Retina (tissue), 1 donor: ENCODE results near the gene FAR1.
"Not testable (repeated sequence)": the region's sequence is repeated elsewhere in the genome, so short reads cannot be mapped to it uniquely, and the experiment has no call there.

ENCODE experiments used
- DNase-seq: peaks from one replicate; pipeline ENCODE4 v3.0.0-alpha.2; 2016

FAR1 gene

GRCh38 chr11:13713982-13714381 lies 45.5 kb downstream of the FAR1 start:
- DNase-seq: no peak

- DNase-seq: no peak
Observed at GRCh38 chr11:13717331-13717730, 48.9 kb downstream of the FAR1 start.

GRCh38 chr11:13718394-13718793 lies 49.9 kb downstream of the FAR1 start:
- DNase-seq: no peak

GRCh38 chr11:13720940-13721339 lies 52.5 kb downstream of the FAR1 start:
- DNase-seq: no peak

- DNase-seq: no peak
Observed at GRCh38 chr11:13721760-13722159, 53.3 kb downstream of the FAR1 start.

- no peak for DNase-seq
Observed at GRCh38 chr11:13726456-13726855, 58.0 kb downstream of the FAR1 start.

GRCh38 chr11:13728076-13728475 lies 59.6 kb downstream of the FAR1 start:
- DNase-seq: no peak

GRCh38 chr11:13734530-13734929 lies 66.1 kb downstream of the FAR1 start:
- no peak for DNase-seq

- no peak for DNase-seq
Observed at GRCh38 chr11:13745165-13745564, 76.7 kb downstream of the FAR1 start.

- not testable (repeated sequence) for DNase-seq
Observed at GRCh38 chr11:13753316-13753715, 84.8 kb downstream of the FAR1 start.

GRCh38 chr11:13759050-13759449 lies 90.6 kb downstream of the FAR1 start:
- no peak for DNase-seq

GRCh38 chr11:13760115-13760514 lies 91.6 kb downstream of the FAR1 start:
- DNase-seq: no peak

GRCh38 chr11:13761250-13761649 lies 92.8 kb downstream of the FAR1 start:
- DNase-seq: no peak

GRCh38 chr11:13761716-13762115 lies 93.2 kb downstream of the FAR1 start:
- no peak for DNase-seq

- DNase-seq: no peak
Observed at GRCh38 chr11:13762718-13763117, 94.2 kb downstream of the FAR1 start.

- no peak for DNase-seq
Observed at GRCh38 chr11:13763341-13763740, 94.9 kb downstream of the FAR1 start.

- DNase-seq: no peak
Observed at GRCh38 chr11:13765886-13766285, 97.4 kb downstream of the FAR1 start.

- no peak for DNase-seq
Observed at GRCh38 chr11:13767471-13767870, 99.0 kb downstream of the FAR1 start.

- no peak for DNase-seq
Observed at GRCh38 chr11:13769188-13769587, 100.7 kb downstream of the FAR1 start.

- no peak for DNase-seq
Observed at GRCh38 chr11:13771151-13771550, 102.7 kb downstream of the FAR1 start.

GRCh38 chr11:13772223-13773046 lies 104.0 kb downstream of the FAR1 start:
- DNase-seq: peak; percentile 68

- DNase-seq: no peak
Observed at GRCh38 chr11:13775471-13775870, 107.0 kb downstream of the FAR1 start.

- DNase-seq: peak; percentile 30
Observed at GRCh38 chr11:13776134-13776815, 107.8 kb downstream of the FAR1 start.

GRCh38 chr11:13777341-13777985 lies 109.0 kb downstream of the FAR1 start:
- no peak for DNase-seq
